Panc1 (cell line): ENCODE measurements around the gene FOXD4L3.
"Not testable (repeated sequence)": the region's sequence is repeated elsewhere in the genome, so short reads cannot be mapped to it uniquely, and the experiment has no call there.

Source experiments
- POLR2AphosphoS5 ChIP-seq: IDR thresholded peaks from 2 replicates; pipeline ENCODE4 v1.6.1; 2012; ENCODE audit warnings: mild to moderate bottlenecking, low read depth, low read length, moderate library complexity
- REST ChIP-seq, 2 experiments: IDR thresholded peaks; 2 replicates each; pipeline ENCODE4 v1.6.1; 2011 to 2012; ENCODE audit warnings: low read depth in 2 of 2, control low read depth in 1 of 2, low read length in 1 of 2, mild to moderate bottlenecking in 1 of 2, moderate library complexity in 1 of 2; ENCODE audit not compliant: insufficient read depth in 1 of 2

GRCh38 chr9:68311208-68311607 lies 8.5 kb downstream of the FOXD4L3 start:
- TF ChIP-seq REST (IDR thresholded peaks at IDR 0.05; ENCODE audit: insufficient read depth in 1 of 2, low read depth in 2 of 2, low read length in 1 of 2); POLR2AphosphoS5: not testable (repeated sequence)
